Activated CD4-positive, alpha-beta T cell treated with anti-CD3 and anti-CD28 coated beads, Interleukin-2, amount 50 U/mL, for 1 hour (primary cell): ENCODE data around the gene PPP2R3A.
"Not testable (repeated sequence)": the region's sequence is repeated elsewhere in the genome, so short reads cannot be mapped to it uniquely, and the experiment has no call there.

Experiments used
- DNase-seq: peaks from one replicate; pipeline ENCODE4 v3.0.0-alpha.2; 2020

The PPP2R3A gene

GRCh38 chr3:135965506-135966270 lies at the start of gene PPP2R3A:
Gene PPP2R3A (plus strand): TSS chr3:135965728. CDS start chr3:136001499, 35,771 bp downstream.
- DNase-seq: peak; percentile 51

DNA sequence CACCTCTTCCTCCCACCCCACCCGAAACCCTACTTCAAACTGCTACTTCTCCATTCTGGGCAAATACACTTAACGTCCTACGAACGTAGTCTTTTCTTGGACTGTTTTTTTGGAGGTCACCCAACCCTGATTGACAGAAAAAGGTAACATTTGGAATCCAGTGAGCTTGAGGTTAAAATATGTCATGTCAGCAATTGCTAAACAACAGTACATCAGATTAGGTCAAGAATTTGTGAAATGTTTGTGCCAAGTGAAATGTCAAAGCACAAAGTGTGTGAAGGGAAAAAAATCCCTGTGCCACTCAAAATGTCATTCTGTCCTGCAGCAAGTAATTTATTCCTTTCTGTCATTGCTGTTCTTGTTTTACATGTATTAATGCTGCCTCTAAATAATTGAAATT lies 49.2 kb upstream of the PPP2R3A start:
- DNase-seq: no peak

- DNase-seq: no peak
These were observed 48.5 kb upstream of the PPP2R3A start for GRCh38 chr3:135917076-135917475.

GRCh38 chr3:135917927-135918597 lies 47.5 kb upstream of the PPP2R3A start:
- DNase-seq: no peak

- no peak for DNase-seq
These were observed 46.9 kb upstream of the PPP2R3A start for GRCh38 chr3:135918600-135918999.

DNA sequence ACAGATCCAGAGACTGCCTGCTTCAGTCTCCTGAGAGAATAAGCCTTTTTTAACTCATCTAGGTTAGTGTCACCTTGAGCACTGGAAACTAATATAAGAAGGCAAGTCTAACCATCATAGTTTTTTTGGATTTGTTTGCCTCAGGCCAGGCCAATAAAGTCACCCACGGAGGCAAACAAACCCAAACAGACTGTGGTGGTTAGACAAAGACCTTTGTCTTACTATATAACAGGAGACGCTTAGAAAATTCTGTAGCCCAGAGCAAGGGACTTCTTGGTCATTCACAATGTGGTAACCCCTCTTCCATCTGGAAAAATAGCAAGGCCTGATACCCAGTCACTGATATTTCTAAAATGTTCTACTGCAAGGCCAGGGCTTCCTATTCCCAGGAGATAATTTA lies 45.3 kb upstream of the PPP2R3A start:
- DNase-seq: no peak

GRCh38 chr3:135922903-135923250 lies 42.7 kb upstream of the PPP2R3A start:
- DNase-seq: no peak

GRCh38 chr3:135924506-135924905 lies 41.0 kb upstream of the PPP2R3A start:
- DNase-seq: no peak

GRCh38 chr3:135926664-135927063 lies 38.9 kb upstream of the PPP2R3A start:
- DNase-seq: no peak

- DNase-seq: no peak
These were observed 38.4 kb upstream of the PPP2R3A start for GRCh38 chr3:135927155-135927554.

DNA sequence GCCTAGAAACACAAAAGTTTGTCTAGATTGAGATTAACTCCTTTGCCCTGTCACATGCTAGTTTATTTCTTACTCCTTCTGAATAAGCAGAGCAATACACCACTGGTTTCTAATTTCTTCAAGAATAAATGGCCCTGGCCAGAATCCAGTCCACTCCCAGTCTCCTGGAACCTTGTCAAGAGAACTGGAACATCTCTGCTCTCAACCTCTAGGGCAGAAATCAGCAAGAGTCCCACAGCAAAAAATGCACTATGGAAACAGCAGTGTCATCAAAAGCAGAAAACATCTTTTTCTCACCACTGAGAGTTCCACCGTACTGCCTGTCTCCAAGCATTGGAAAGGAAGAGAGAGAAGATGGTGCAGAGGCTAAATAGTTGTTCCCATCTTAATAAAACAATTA lies 35.9 kb upstream of the PPP2R3A start:
- no peak for DNase-seq

DNA sequence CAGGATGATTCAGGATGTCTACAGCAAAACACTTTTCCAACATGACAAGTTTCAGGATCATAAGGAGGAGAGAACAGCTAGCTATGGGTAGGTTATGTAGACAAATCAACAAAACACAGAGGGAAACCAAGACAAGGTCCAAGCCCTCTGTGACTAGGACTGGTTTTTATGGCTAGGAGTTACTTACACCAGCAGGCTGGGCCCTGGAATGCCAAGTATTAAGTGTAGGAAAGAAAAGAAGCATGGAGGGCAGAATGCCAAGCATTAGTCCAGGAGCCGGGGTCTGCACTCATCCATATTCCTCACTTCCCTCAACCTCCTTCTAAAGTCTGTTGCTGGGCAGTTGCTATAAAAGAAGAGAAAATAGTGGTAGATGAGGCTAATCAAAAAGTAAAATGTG lies 35.3 kb upstream of the PPP2R3A start:
- no peak for DNase-seq

DNA sequence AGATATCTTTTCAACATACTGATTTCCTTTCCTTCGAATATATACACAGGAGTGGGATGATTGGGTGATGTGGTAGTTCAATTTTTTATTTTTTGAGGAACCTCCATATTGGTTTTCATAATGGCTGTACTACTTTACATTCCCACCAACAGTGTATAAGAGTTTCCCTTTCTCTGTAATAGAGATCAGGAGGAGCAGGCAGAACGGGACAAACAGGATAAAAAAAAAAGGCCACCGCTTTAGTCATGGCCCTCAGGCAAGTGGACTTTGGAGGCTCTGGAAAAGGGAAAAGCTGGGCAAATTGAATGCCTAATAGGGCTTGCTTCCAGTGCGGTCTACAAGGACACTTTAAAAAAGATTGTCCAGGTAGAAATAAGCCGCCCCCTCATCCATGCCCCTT lies 30.4 kb upstream of the PPP2R3A start:
- DNase-seq: not testable (repeated sequence)

DNA sequence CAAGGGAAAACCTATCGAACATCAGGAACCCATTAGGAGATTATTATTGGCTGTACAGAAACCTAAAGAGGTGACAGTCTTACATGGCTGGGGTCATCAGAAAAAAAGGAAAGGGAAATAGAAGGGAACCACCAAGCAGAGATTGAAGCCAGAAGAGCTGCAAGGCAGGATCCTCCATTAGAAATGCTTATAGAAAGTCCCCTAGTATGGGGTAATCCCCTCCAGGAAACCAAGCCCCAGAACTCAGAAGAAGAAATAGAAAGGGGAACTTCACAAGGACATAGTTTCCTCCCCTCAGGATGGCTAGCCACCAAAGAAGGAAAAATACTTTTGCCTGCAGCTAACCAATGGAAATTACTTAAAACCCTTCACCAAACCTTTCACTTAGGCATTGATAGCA lies 27.8 kb upstream of the PPP2R3A start:
- DNase-seq: not testable (repeated sequence)

DNA sequence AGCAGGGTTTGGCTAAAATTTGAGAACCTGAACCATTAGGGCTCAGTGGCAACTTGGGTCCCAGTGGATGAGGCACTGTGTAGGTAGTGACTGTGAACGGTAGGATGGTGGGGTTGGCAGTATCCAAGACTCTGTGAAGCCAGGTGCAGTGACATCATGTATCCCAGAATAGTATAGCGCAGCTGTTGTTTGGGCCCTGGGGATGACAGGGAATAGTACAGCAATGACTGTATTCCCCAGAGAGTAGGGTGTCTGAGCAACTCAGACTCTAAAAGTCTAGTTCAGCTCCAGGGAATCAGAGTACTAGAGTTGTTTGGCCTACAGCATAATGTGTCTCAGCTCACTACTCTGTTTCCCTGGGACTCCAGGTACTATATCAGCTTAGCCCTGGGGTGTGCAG lies 20.7 kb upstream of the PPP2R3A start:
- no peak for DNase-seq

GRCh38 chr3:135950941-135951340 lies 14.6 kb upstream of the PPP2R3A start:
- no peak for DNase-seq

- DNase-seq: no peak
These were observed 1.2 kb upstream of the PPP2R3A start for GRCh38 chr3:135964160-135964955.

GRCh38 chr3:135965129-135965505 lies 411 bp upstream of the PPP2R3A start:
- no peak for DNase-seq

DNA sequence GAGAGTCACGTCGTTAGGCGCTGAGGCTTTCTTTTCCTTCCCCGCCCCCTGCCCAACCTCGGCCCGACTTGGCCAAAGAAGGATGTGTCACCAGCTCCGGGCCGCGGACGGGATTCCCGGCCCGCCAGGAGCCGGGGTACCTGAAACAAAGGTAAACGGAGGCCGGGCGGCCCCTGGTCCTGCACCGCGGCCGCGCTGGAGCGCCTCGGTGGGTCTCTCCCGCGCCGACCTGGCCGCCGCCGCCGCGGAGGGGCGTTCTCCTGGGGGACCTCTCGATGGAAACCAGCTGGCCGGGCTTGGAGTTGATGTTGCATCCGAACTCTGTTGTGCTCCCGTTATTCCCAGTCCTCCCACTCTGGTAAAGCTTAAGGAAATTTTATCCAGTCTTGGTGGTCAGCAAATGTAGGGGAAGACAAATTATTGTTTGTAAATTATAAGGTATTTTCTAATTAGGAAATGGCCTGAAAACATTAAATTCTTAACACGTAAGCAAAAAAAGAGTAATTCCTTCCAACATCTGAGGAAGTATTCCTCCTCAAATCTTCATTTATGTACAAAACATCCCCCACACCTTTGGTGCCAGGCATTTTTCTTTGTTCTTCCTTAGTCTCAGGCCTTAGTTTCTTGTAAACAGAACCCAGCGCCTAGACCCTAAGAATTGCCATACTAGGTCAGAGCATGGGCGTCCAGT lies 888 bp downstream of the PPP2R3A start:
- no peak for DNase-seq

DNA sequence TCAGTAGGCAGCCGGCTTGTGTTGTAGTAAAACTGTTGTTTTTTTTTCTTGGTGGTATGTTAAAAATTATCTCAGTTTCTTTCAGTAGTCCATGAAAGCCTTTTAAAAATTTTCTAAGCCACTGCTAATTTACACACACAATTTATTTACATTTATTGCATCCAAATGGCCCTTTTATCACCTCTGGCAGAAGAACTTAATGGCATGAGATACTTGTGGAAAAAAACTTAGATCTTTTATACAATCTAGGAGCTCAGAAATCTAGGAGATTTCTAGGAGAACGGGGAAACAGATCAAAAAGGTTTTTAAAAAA lies 1.4 kb downstream of the PPP2R3A start:
- DNase-seq: no peak

DNA sequence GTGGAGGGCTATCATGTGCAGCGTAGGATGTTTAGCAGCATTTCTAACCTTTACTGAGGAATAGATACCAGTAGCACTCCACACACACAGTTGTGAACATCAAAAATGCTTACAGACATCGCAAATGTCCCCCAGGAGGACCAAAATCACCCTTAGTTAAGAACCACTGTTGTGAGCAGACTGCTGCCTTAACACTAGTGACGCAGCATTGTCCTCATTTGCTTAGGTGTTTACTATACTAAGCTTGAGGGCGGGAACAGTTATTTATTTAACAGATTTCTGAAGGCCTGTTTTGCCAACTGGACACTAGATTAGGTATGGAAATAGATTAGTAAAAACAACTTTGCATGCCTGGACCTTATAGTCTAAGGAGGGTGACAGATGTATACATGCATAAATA lies 2.3 kb downstream of the PPP2R3A start:
- no peak for DNase-seq

GRCh38 chr3:135970506-135971116 lies 5.1 kb downstream of the PPP2R3A start:
- DNase-seq: no peak

DNA sequence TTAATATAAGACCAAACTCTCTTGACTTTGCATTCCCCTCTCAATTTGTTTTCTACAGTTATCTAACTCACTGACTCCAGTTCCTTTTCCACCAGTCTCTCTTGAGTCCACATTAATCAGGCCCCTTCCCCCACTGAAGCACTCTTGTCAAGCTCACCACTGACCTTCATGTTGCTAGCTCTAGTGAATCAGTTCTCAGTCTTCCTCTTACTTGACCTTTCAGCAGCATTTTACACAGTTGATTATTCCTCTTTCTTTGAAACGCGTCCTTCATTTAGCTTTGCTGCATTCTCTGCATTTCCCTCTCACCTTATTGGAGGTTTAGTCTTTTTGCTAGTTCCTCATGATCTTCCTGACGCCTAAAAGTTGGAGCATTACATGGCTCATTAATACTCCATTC lies 8.3 kb downstream of the PPP2R3A start:
- DNase-seq: no peak
